K562 (cell line): ENCODE measurements around the gene WWTR1.

Experiments used
- CEBPZ ChIP-seq: fragments of 150-350 bp; IDR thresholded peaks from 2 replicates; pipeline ENCODE4 v1.6.1; 2014; ENCODE audit warnings: low read depth, mild to moderate bottlenecking, low read length, borderline replicate concordance
- CTCF ChIP-seq, 3 experiments: IDR thresholded peaks in 2 of 3; conservative IDR thresholded peaks in 1 of 3; 2 replicates each; pipeline ENCODE4 v1.5.1; 2011 to 2012; ENCODE audit warnings: low read length in 3 of 3, mild to moderate bottlenecking in 3 of 3, control low read depth in 2 of 3, improper control_type of control experiment in 1 of 3, inconsistent platforms in 1 of 3, low read depth in 1 of 3, mixed read lengths in 1 of 3, moderate library complexity in 1 of 3; ENCODE audit not compliant: insufficient read depth in 2 of 3
- FOXO4 ChIP-seq: fragments of 450-650 bp; formaldehyde crosslinking; IDR thresholded peaks from 2 replicates; pipeline ENCODE4 v1.4.0; 2020; ENCODE audit warnings: mild to moderate bottlenecking, moderate library complexity
- POLR2A ChIP-seq: fragments of 450-650 bp; conservative IDR thresholded peaks from 2 replicates; pipeline ENCODE4 v1.6.1; 2016

GRCh38 chr3:149581681-149582370, 76.0 kb downstream of the WWTR1 start:
- TF ChIP-seq FOXO4 (CRISPR knock-in tag) (no peak), CEBPZ (no peak), CTCF (IDR thresholded peaks at IDR 0.05 in 2 of 3, conservative IDR thresholded peaks at IDR 0.05 in 1 of 3; ENCODE audit: insufficient read depth in 2 of 3, low read depth in 1 of 3, low read length in 3 of 3) (no peak), POLR2A (no peak)
